Anterior cingulate cortex (tissue), 58 donors: ENCODE results near the gene MFAP1.

Experiments used
- DNase-seq, 58 donors: peaks; one replicate each; lab custom pipeline; 2025; lab: John Stamatoyannopoulos, UW

MFAP1 gene

DNA sequence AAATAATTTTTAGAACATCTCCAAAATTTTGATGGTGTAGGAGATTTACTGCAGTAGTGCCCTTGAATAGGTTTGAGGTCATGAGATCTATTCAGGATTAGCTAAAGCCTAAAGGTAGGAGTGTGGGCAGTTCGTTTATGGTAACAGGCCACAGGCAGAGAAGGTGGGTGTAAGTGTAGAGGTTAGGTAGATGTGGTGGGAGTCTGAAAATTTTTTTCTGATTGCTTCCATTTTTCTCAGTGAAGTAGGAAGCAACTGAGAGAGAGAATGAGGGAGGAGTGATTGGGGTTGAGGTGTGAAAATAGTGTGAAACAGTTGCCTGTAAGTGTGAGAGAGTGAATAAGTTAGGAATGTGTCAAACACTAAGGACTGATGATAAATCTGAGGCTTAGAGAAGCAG is 45.5 kb downstream of the MFAP1 start:
- no peak for DNase-seq

DNA sequence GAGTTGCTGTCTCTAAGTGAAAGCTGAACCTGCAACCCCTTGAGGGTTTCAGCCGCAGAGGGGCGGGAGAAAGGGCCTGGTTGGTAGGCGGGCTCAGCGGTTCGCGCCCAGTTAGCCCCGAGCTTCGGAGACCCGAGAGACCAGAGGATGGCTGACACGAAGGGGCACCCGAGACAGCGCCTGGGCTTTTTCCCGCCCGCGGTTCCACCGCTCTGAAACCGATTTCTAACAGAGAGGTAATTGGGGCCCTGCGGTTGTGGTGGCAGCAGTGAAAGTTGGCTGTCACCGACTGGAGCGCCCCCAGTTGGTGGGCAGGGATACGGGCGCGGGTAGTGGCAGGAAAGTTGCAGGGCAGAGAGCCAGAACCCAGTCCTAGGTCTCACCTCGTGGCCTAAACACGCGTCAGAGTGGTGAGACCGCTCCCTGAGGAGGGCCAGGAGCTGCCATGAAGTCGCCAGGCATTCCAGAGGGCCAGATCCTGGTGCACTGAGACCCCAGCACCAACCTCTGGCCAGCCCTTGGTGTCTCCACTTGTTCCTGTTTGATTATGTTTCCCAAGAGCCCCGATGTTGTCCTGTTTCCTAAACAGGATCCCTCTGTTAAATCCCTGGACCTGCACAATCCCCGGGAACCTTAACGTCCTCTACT is 47.1 kb downstream of the MFAP1 start:
- peak in 46 of 58 donors; percentile 14 to 78 (median 49) for DNase-seq

DNA sequence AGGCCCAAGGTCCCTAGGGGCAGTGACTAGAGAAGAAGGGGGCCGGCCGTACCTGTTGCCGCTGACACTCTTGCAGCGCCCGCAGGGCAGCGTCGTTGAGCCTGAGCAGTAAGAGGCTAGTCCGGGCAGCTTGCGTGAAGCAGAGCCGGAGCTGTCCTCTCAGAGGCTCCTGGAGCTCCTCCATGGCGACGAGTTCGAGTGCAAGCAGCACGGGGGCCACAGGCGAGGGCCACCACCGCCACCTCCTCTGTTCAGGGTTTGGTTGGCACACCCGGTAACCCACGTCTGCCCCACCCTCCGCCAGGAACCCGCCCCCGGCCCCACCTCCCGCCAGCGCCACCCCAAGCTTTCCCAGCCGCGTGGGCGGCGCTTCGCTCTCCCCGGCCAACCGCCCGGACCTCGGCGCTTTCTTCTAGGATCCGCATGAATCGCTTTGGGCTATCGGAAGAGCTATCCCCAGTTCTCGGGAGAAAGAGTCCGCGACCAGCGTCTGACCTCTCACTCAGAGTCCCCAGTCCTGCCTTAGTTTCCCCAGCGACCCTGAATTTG is 47.7 kb downstream of the MFAP1 start, which contains the start of gene ELL3:
Gene ELL3 (minus strand): TSS at position 249 of the 549 bp plus-strand sequence. CDS start 65 bp downstream, at position 184.
- DNase-seq: peak in 41 of 58 donors; percentile 22 to 78 (median 52)

DNA sequence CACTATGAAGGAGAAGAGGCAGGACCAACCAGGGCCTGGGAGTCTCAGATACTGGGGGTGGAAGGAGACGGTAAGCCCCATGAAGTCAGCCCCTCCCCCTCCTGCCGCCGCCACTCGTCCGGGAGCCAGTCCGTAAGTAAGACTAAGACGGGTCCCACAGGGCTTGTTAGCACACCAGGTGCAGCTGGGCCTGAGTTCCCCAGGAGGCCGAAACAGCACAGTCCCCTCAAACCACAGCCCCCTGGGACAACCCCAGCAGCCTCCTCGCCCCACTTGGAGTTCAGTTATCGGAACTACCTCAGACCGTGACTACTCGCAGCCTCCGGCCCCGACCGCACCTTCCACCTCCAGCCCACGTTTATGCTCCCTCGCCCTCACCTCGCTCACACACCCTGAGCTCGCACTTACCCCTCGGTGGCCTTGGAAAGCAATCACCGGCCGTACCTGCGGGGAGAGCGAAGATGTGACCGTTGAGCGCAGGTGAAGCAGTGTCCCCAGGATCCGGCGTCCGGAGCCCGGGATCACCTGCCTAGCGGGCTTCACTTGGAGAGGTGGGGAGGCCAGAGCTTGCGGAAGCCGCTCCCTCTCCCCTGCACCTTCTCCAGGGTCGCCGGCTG is 48.3 kb downstream of the MFAP1 start:
- no peak for DNase-seq

DNA sequence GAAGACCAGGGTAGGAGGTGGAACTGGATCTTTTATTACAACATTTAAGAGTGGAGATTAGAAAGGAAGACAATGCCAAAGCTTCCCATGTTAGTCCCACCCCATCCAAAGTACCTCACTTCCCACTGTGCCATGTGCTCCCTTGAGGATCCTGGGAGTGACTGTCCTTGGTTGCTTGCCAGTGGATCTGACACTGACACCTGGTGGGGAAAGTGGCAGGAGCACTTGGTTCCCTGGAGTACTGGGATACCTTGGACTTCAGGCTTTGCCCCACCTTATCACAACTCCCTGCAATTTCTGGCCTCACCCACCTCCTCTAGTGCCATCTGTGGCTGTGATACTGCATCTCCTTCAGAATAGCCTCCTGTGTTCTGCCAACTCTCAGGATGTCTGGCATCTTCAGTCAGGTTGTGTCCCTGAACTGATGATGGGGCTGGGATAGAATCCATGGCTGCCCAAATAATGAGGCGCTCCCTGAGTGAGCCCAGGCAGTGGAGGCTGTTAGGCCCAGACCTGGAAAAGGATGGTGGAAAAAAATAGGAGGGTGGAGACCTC is 49.0 kb downstream of the MFAP1 start:
- peak in 10 of 58 donors; percentile 10 to 50 (median 24) for DNase-seq

DNA sequence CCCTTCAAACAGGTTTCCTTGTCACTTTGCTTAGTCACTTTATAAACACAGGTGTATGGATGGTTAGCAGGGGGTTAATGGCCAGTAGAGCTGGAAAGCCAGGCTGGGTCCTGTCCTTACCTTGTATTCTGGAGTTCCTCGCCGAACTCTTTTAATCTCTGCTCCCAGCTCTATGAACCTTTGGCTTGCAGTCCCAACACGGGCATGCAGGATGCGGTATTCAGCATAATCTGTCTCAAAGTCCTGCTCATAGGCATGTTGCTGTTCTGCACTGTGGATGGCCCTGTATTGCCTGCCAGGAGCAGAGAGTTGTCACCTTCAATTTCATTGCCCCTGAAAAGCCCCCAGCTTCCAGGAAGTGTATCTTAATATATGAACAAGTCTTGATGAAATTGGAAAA is 50.4 kb downstream of the MFAP1 start:
- DNase-seq: no peak

DNA sequence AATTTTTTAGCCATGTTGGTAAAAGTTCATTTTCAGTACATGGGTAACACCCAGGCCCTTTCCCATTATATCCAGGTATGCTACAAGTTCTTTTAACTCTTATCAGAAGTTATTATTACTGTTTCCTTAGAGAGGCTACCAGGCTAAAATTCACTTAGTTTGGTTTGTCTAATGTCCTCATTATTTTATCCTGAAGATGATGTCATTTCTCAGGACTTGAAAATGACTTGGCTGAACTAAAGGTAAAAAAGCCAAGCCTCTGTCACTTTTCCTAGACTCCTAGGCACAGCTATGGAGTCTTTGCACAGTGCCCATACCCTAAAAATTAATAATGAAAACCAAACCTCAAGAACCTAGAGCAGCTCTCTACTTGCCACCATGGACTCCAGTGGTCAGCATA is 51.9 kb downstream of the MFAP1 start:
- DNase-seq: no peak

DNA sequence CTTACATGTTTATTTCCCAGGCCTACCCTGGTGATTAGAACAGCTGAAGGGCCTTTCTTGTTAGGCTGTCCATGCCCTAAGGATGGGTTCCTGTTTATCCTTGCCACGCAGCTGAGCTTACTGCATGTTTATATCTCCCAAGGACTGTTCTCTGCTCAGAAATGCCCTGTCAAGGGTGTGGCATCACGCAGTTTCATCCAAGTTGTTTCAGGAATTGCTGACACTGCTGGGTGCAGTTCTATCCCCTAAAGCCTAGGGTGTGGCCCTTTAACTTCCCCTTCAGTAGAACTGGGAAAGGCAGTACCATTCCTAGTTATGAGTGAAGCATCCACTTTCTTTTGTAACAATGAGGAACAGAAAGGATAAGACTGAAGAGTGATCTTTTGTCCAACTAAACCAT is 52.7 kb downstream of the MFAP1 start:
- no peak for DNase-seq

DNA sequence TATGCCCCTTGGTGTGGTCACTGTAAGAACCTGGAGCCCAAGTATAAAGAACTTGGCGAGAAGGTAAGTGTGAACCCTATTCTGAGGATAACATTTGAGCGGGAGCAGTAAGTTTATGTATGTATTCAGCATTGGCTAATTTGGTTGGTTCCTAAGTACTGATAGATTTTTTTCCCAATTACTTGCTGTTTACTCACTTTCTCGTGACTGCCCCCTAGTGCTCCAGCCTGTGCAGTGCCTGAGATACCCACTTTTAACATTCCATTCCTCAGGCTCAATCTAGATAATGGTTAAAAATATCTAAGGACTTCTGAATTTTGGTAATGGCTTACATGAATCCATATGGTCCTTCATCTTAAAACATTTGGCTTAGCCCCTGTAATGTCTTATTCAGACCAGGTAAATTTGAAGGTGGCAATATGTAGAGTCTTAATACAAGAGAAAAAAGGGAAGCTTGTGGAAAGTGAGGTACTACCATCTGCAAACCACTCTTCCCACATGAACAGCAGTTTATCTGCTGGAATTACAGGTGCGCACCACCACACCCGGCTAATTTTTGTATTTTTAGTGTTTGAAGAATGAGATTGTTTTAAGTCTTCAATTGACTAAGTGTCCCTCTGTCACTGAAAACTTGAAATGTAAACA is 54.8 kb downstream of the MFAP1 start:
- peak in 18 of 58 donors; percentile 3 to 73 (median 14) for DNase-seq

DNA sequence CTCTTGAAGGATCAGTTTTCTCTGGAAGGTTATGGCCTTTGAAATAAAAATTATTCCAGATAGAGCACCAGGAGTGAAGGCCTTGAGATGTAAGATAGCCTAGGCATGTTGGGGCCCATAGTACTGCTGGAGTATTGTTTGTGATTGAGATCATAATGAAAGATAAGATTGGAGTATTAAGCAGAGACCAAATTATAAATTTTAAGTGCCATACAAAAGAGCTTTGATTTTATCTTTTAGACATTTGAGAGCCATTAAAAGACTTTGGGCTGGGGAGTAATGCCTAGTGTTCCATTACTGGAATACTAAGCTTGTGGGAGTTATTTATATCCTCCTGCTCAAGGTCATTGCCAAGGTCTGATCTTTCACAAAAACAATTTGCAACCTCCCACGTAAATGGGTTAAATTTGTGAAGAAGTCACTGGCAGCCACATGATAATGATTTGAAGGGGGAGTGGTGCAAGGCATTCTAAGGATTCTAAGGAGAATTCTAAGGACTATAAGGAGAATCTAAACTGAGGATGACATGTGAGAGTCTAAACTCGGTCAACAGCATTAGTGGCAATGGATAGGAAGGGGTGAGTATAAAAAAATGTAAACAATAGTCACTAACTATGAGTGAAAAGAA is 60.6 kb downstream of the MFAP1 start:
- no peak for DNase-seq

DNA sequence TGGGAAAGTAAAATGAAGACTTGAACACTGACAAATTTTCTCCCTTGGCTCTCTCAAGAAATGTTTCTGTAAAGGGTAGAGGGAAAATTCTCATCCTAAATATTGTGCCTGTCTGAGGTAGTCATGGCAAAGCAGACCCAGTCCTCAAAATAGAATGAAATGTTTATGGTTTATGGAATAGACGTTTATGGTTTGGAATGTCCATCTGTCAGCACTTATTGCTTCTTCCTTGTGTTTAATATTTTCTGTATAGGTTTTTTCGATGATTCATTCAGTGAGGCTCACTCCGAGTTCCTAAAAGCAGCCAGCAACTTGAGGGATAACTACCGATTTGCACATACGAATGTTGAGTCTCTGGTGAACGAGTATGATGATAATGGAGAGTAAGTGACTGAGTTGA is 61.7 kb downstream of the MFAP1 start:
- no peak for DNase-seq
